Gastroesophageal sphincter (tissue), 3 donors: ENCODE results near the gene ATG7.

Source experiments
- CTCF ChIP-seq, 4 experiments: fragments of 200-600 bp in 2 of 4; fragments of 450-650 bp in 2 of 4; sonication (generic) in 1 of 4; IDR thresholded peaks; one replicate each; pipeline ENCODE4 v1.5.1; 2017 to 2019; ENCODE audit warnings: antibody characterized with exemption in 4 of 4, mild to moderate bottlenecking in 2 of 4, moderate library complexity in 2 of 4
- POLR2A ChIP-seq, 2 donors: fragments of 450-650 bp; IDR thresholded peaks; one replicate each; pipeline ENCODE4 v1.6.1; 2017; ENCODE audit warnings: antibody characterized with exemption in 2 of 2, mild to moderate bottlenecking in 2 of 2, moderate library complexity in 1 of 2

- no peak for TF ChIP-seq CTCF (IDR thresholded peaks at IDR 0.05)
- no peak for TF ChIP-seq POLR2A (IDR thresholded peaks at IDR 0.05)
Observed at GRCh38 chr3:11288786-11289637, 16.8 kb downstream of the ATG7 start.
